H9 (cell line): ENCODE measurements around the gene MRPL51. TPM values are rescaled to one million over a fixed set of nuclear protein-coding genes. Genes with fewer than 3 reads are reported as not detected.

Source experiments
- DNase-seq: peaks from one replicate; pipeline ENCODE4 v3.0.0-alpha.2; 2017
- H2AFZ ChIP-seq: one replicate; pipeline ENCODE4 v1.6.1; 2013; ENCODE audit warnings: mild to moderate bottlenecking, low read length, control low read depth, moderate library complexity
- H2AK5ac ChIP-seq: 2 replicates; pipeline ENCODE4 v1.6.1; 2013; ENCODE audit warnings: low read length, control low read depth, mixed read lengths; ENCODE audit not compliant: insufficient read length
- H2BK120ac ChIP-seq: one replicate; pipeline ENCODE4 v1.6.1; 2013; ENCODE audit warnings: low read depth, mild to moderate bottlenecking, low read length, control low read depth, inconsistent platforms; ENCODE audit not compliant: poor library complexity, severe bottlenecking
- H2BK12ac ChIP-seq: 2 replicates; pipeline ENCODE4 v1.6.1; 2013; ENCODE audit warnings: low read length, control low read depth, mixed read lengths, low read depth; ENCODE audit not compliant: insufficient read length
- H2BK15ac ChIP-seq: 2 replicates; pipeline ENCODE4 v1.6.1; 2013; ENCODE audit warnings: low read depth, low read length, control low read depth
- H2BK20ac ChIP-seq: one replicate; pipeline ENCODE4 v1.6.1; 2013; ENCODE audit warnings: low read depth, mild to moderate bottlenecking, low read length, control low read depth, inconsistent platforms; ENCODE audit not compliant: poor library complexity, severe bottlenecking
- H2BK5ac ChIP-seq: 2 replicates; pipeline ENCODE4 v1.6.1; 2013; ENCODE audit warnings: low read length, control low read depth, mixed read lengths; ENCODE audit not compliant: insufficient read length
- H3K14ac ChIP-seq: 2 replicates; pipeline ENCODE4 v1.6.1; 2013; ENCODE audit warnings: low read length, control low read depth; ENCODE audit not compliant: insufficient read depth
- H3K18ac ChIP-seq: 2 replicates; pipeline ENCODE4 v1.6.1; 2013; ENCODE audit warnings: low read depth, mild to moderate bottlenecking, mixed read lengths, low read length, control low read depth; ENCODE audit not compliant: insufficient read length
- H3K23ac ChIP-seq: 2 replicates; pipeline ENCODE4 v1.6.1; 2013; ENCODE audit warnings: low read length, control low read depth, mixed read lengths, low read depth; ENCODE audit not compliant: insufficient read length
- H3K23me2 ChIP-seq: 2 replicates; pipeline ENCODE4 v1.6.1; 2013; ENCODE audit warnings: low read depth, mild to moderate bottlenecking, mixed read lengths, low read length, control low read depth; ENCODE audit not compliant: insufficient read length, poor library complexity, severe bottlenecking
- H3K27ac ChIP-seq: 2 replicates; pipeline ENCODE4 v1.5.1; 2013; ENCODE audit warnings: low read length, control low read depth, mixed read lengths, low read depth; ENCODE audit not compliant: insufficient read length
- H3K27me3 ChIP-seq: 2 replicates; pipeline ENCODE4 v1.6.1; 2013; ENCODE audit warnings: low read length, control low read depth, inconsistent platforms; ENCODE audit not compliant: insufficient read depth
- H3K4ac ChIP-seq: 2 replicates; pipeline ENCODE4 v1.6.1; 2013; ENCODE audit warnings: low read depth, mild to moderate bottlenecking, control low read depth, inconsistent platforms, low read length, moderate library complexity
- H3K4me1 ChIP-seq: 2 replicates; pipeline ENCODE4 v1.6.1; 2013; ENCODE audit warnings: low read length, control low read depth, inconsistent platforms; ENCODE audit not compliant: insufficient read depth
- H3K4me2 ChIP-seq: 2 replicates; pipeline ENCODE4 v1.6.1; 2013; ENCODE audit warnings: low read length, control low read depth, mixed read lengths; ENCODE audit not compliant: insufficient read length, insufficient read depth
- H3K56ac ChIP-seq: 2 replicates; pipeline ENCODE4 v1.6.1; 2013; ENCODE audit warnings: low read depth, mild to moderate bottlenecking, mixed read lengths, low read length, control low read depth; ENCODE audit not compliant: insufficient read length
- H3K79me1 ChIP-seq: 2 replicates; pipeline ENCODE4 v1.6.1; 2013; ENCODE audit warnings: low read depth, mild to moderate bottlenecking, moderate library complexity, low read length, control low read depth, inconsistent platforms; ENCODE audit not compliant: insufficient read depth, poor library complexity, severe bottlenecking
- H3K79me2 ChIP-seq: 2 replicates; pipeline ENCODE4 v1.6.1; 2013; ENCODE audit warnings: low read length, control low read depth, inconsistent platforms; ENCODE audit not compliant: insufficient read depth
- H3K9ac ChIP-seq: 2 replicates; pipeline ENCODE4 v1.6.1; 2013; ENCODE audit warnings: low read length, control low read depth, mixed read lengths; ENCODE audit not compliant: insufficient read length; ENCODE audit errors: extremely low read depth
- H3K9me3 ChIP-seq: one replicate; pipeline ENCODE4 v1.6.1; 2013; ENCODE audit warnings: low read depth, low read length, inconsistent platforms; ENCODE audit not compliant: control insufficient read depth
- H3T11ph ChIP-seq: one replicate; pipeline ENCODE4 v1.6.1; 2013; ENCODE audit warnings: mild to moderate bottlenecking, low read length, control low read depth, inconsistent platforms
- H4K20me1 ChIP-seq: one replicate; pipeline ENCODE4 v1.6.1; 2013; ENCODE audit not compliant: control insufficient read depth, insufficient read length, insufficient read depth
- H4K5ac ChIP-seq: 2 replicates; pipeline ENCODE4 v1.6.1; 2013; ENCODE audit warnings: low read depth, mild to moderate bottlenecking, mixed read lengths, low read length, control low read depth; ENCODE audit not compliant: insufficient read length
- H4K8ac ChIP-seq: replicated peaks from 2 replicates; pipeline ENCODE4 v1.6.1; 2013; ENCODE audit warnings: low read length, control low read depth, mixed read lengths, low read depth; ENCODE audit not compliant: insufficient read length
- H4K91ac ChIP-seq: 2 replicates; pipeline ENCODE4 v1.6.1; 2013; ENCODE audit warnings: low read depth, mild to moderate bottlenecking, moderate library complexity, mixed read lengths, low read length, control low read depth; ENCODE audit not compliant: insufficient read length
- H3K27ac Mint-ChIP-seq, 3 experiments: 2 replicates in 2 of 3; 3 replicates in 1 of 3; pipeline ENCODE4 v1.8.0; 2020 to 2021; ENCODE audit warnings: mixed read lengths in 3 of 3, mild to moderate bottlenecking in 1 of 3, moderate library complexity in 1 of 3
- H3K27me3 Mint-ChIP-seq: 2 replicates; pipeline ENCODE4 v1.8.0; 2021; ENCODE audit warnings: low read depth, mild to moderate bottlenecking, moderate library complexity, mixed read lengths
- H3K36me3 Mint-ChIP-seq, 3 experiments: 2 replicates in 2 of 3; 3 replicates in 1 of 3; pipeline ENCODE4 v1.8.0; 2020 to 2021; ENCODE audit warnings: low read depth in 3 of 3, mixed read lengths in 3 of 3; ENCODE audit not compliant: insufficient read depth in 1 of 3
- H3K4me1 Mint-ChIP-seq, 2 experiments: 2 replicates each; pipeline ENCODE4 v1.8.0; 2020; ENCODE audit warnings: mixed read lengths in 2 of 2
- H3K4me3 Mint-ChIP-seq, 2 experiments: 2 replicates in 1 of 2; 3 replicates in 1 of 2; pipeline ENCODE4 v1.8.0; 2020 to 2021; ENCODE audit warnings: mild to moderate bottlenecking in 2 of 2, mixed read lengths in 2 of 2, moderate library complexity in 1 of 2
- H3K9me3 Mint-ChIP-seq, 2 experiments: 2 replicates in 1 of 2; 3 replicates in 1 of 2; pipeline ENCODE4 v1.8.0; 2020; ENCODE audit warnings: mild to moderate bottlenecking in 2 of 2, mixed read lengths in 2 of 2, moderate library complexity in 1 of 2
- CTCF ChIP-seq: fragments of 200-600 bp; sonication (generic); conservative IDR thresholded peaks from 3 replicates; pipeline ENCODE4 v1.8.0; 2021; ENCODE audit warnings: antibody characterized with exemption, mild to moderate bottlenecking
- WGBS: extraction: QIAGEN DNeasy Blood & Tissue Kit; methylation state at CpG from one replicate; pipeline ENCODE4 v1.1.7; 2013; ENCODE audit warnings: missing lambda C conversion rate, low lambda C conversion rate, mixed read lengths; ENCODE audit not compliant: insufficient read length; ENCODE audit errors: extremely low coverage; 5-methylcytosine and 5-hydroxymethylcytosine counted together
- total RNA-seq: library from RNA; stranded (reverse); gene quantifications from 2 replicates; pipeline ENCODE4 v1.2.1, GENCODE V29; 2021

MRPL51 gene
- total RNA-seq, 1 experiment from 2014 or later = 329 TPM

- no peak overlapping the region for H3K4me3 Mint-ChIP-seq
- Histone ChIP-seq H3K4ac (no peak overlapping the region), H3K27me3 (no peaks in the 10 kb centered on the region), H2BK120ac (no peak overlapping the region), H3K79me1 (no peaks in the 10 kb centered on the region), H3K23me2 (peaks cover 8% of the 10 kb centered on the region), H2BK15ac (no peak overlapping the region), H2BK12ac (no peak overlapping the region), H3K79me2 (no peaks in the 10 kb centered on the region), H2BK20ac (no peak overlapping the region), H4K8ac (no peak overlapping the region), H3K56ac (no peak overlapping the region), H3K18ac (no peak overlapping the region), H3K23ac (no peak overlapping the region), H3K9ac (no peak overlapping the region), H3T11ph (no peak overlapping the region), H3K4me2 (no peak overlapping the region), H4K5ac (no peak overlapping the region), H3K9me3 (no peaks in the 10 kb centered on the region), H4K20me1 (no peaks in the 10 kb centered on the region), H2AFZ (no peak overlapping the region), H2BK5ac (no peak overlapping the region), H4K91ac (no peak overlapping the region), H3K14ac (no peak overlapping the region), H3K27ac (no peak overlapping the region), H3K4me1 (no peaks in the 10 kb centered on the region), H2AK5ac (no peak overlapping the region)
- H3K36me3 Mint-ChIP-seq = peaks cover 53 to 79% (median 75%) of the 10 kb centered on the region in 3 experiments
- H3K4me1 Mint-ChIP-seq = peaks cover 19 to 26% of the 10 kb centered on the region in 2 experiments
- no peak for TF ChIP-seq CTCF
- WGBS = no CpG with 5 or more reads among the region's 9 CpGs
- H3K27me3 Mint-ChIP-seq = no peaks in the 10 kb centered on the region; the same call in 1 of the 2 replicates
- no peaks in the 10 kb centered on the region for H3K9me3 Mint-ChIP-seq
- peak overlapping the region; percentile 44 to 72 (median 57); a peak in 3 of 7 replicates for H3K27ac Mint-ChIP-seq
- no peak for DNase-seq
These were observed 36.3 kb upstream of the MRPL51 start for GRCh38 chr12:6529291-6529737.
